HG03460 (cell line): ENCODE measurements around the gene PRR15L.
"Not testable (repeated sequence)": the region's sequence is repeated elsewhere in the genome, so short reads cannot be mapped to it uniquely, and the experiment has no call there.

Experiments used
- ATAC-seq: cut with Tn5 transposase; IDR thresholded peaks from one replicate; pipeline ENCODE4 v1.9.1; 2021; ENCODE audit not compliant: unreplicated experiment

Gene PRR15L

GRCh38 chr17:47957591-47958490, at the start of gene PRR15L:
TSS of gene PRR15L (minus strand) at chr17:47957883. CDS start at chr17:47953234, 4,649 bp downstream.
- no peak for ATAC-seq

GRCh38 chr17:48006936-48007709, 49.4 kb upstream of the PRR15L start:
- ATAC-seq: no peak

GRCh38 chr17:48004983-48005382, 47.3 kb upstream of the PRR15L start:
- no peak for ATAC-seq

GRCh38 chr17:48003417-48004151, 45.9 kb upstream of the PRR15L start:
- ATAC-seq: no peak

GRCh38 chr17:48002916-48003416, 45.3 kb upstream of the PRR15L start:
- no peak for ATAC-seq

GRCh38 chr17:48002266-48002915, 44.7 kb upstream of the PRR15L start:
- ATAC-seq: no peak

GRCh38 chr17:48001657-48002056, 44.0 kb upstream of the PRR15L start:
- not testable (repeated sequence) for ATAC-seq

- no peak for ATAC-seq
Measured at GRCh38 chr17:48001197-48001596, 43.5 kb upstream of the PRR15L start.

GRCh38 chr17:47999582-47999981, 41.9 kb upstream of the PRR15L start:
- no peak for ATAC-seq

GRCh38 chr17:47998044-47998443, 40.4 kb upstream of the PRR15L start:
- no peak for ATAC-seq

GRCh38 chr17:47997586-47997985, 39.9 kb upstream of the PRR15L start:
- no peak for ATAC-seq

- ATAC-seq: no peak
Measured at GRCh38 chr17:47996201-47996600, 38.5 kb upstream of the PRR15L start.

GRCh38 chr17:47995241-47995935, 37.7 kb upstream of the PRR15L start:
- no peak for ATAC-seq

- ATAC-seq: no peak
Measured at GRCh38 chr17:47994724-47995123, 37.0 kb upstream of the PRR15L start.

GRCh38 chr17:47993964-47994363, 36.3 kb upstream of the PRR15L start:
- ATAC-seq: no peak

- no peak for ATAC-seq
Measured at GRCh38 chr17:47993031-47993564, 35.4 kb upstream of the PRR15L start.

GRCh38 chr17:47992216-47992615, 34.5 kb upstream of the PRR15L start:
- no peak for ATAC-seq

GRCh38 chr17:47990962-47991731, 33.5 kb upstream of the PRR15L start:
- no peak for ATAC-seq

GRCh38 chr17:47989700-47990099, 32.0 kb upstream of the PRR15L start:
- ATAC-seq: no peak
